H4 (cell line): ENCODE data around the gene TLX2. TPM values are rescaled to one million over a fixed set of nuclear protein-coding genes. Genes with fewer than 3 reads are reported as not detected.
"Not testable (repeated sequence)": the region's sequence is repeated elsewhere in the genome, so short reads cannot be mapped to it uniquely, and the experiment has no call there.

Source experiments
- DNase-seq: peaks from one replicate; pipeline ENCODE4 v3.0.0-alpha.2; 2015; ENCODE audit warnings: low spot score
- total RNA-seq: library from RNA; depleted of rRNA; stranded (reverse); fragments of >200 nt; shearing (Covaris generic); gene quantifications from 2 replicates; pipeline ENCODE4 v1.2.3, GENCODE V29; 2014; rRNA removed

TLX2 gene
- total RNA-seq, 1 experiment from 2014 or later: not detected

DNA sequence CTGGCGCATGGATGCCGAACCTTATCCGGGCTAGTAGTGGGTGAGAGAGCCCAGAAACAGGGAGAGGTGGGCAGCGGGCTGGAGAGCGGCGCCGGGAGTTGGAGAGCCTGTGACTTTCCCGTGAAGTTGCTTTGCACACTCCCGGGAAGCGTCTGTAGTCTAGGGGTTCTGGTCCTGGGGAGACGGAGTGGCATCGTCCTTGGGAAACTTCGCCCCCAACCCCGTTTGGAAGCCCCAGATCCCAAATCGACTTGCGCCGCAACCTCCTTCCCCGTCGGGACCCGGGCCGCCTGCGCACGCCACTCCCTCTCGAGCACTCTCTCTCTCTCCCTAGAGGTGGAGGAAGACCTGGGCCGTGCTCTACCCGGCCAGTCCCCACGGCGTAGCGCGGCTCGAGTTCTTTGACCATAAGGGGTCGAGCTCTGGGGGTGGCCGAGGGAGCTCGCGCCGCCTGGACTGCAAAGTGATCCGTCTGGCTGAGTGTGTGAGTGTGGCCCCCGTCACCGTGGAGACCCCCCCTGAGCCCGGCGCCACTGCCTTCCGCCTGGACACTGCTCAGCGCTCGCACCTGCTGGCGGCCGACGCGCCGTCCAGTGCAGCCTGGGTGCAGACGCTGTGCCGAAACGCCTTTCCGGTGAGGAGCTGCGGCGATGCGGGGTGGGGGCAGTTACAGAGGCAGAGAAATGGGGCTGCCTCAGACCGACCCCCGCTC lies 40.7 kb downstream of the TLX2 start:
- DNase-seq: no peak

DNA sequence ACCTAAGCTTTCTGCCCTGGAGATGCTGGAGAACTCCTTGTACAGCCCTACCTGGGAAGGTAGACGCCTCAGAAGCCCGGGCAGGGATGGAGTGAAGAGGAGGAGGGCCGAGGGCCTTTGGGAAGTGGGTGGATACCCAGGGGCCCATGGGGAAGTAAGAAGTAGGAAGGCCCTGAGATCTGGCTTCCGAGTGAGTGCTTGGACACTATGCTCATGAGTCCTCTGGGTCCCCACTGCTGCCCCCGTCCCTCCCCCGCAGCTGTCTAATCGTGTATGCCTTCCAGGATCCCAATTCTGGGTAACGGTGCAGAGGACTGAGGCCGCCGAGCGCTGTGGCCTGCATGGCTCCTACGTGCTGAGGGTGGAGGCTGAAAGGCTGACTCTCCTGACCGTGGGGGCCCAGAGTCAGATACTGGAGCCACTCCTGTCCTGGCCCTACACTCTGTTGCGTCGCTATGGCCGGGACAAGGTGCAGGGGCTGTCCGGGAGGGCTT lies 41.4 kb downstream of the TLX2 start:
- no peak for DNase-seq

- no peak for DNase-seq
Observed at GRCh38 chr2:74556159-74556558, 41.9 kb downstream of the TLX2 start.

DNA sequence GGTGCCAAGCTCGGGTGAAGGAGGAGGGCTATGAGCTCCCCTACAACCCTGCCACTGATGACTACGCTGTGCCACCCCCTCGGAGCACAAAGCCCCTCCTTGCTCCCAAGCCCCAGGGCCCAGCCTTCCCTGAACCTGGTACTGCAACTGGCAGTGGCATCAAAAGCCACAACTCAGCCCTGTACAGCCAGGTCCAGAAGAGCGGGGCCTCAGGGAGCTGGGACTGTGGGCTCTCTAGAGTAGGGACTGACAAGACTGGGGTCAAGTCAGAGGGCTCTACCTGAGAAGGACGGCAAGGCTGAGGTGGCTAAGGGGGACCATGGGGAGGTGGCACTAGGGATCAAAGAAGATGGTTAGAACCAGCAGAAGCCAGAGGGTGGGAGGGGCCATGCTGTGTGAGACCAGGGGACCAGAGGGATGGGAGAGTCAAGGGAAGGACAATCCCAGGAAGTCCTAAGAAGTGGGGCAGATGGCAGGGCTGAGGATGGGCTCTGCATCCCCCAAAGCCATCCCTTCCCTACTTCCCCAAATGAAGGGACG lies 42.7 kb downstream of the TLX2 start:
- DNase-seq: no peak

- no peak for DNase-seq
Observed at GRCh38 chr2:74558284-74559230, 44.3 kb downstream of the TLX2 start.

- DNase-seq: no peak
Observed at GRCh38 chr2:74559912-74560311, 45.7 kb downstream of the TLX2 start.

DNA sequence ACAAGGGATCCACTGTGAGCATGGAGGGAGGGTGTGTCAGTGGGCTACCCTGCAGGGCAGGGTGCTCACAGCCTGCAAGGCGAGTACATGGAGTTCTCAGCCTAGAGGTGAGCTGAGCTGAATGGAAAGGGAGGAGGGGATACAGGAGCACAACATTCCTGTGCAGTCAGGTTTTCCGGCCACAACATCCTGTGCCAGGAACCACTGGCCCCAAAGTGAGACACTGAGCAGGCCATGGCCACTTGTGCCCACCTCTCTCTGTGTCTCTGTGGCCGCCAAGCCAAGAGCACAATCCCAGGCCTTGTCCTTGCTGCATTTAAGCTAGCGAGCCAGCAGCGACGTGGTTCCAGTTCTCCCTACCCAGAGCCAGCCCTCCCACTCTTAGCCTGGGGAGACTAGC lies 46.3 kb downstream of the TLX2 start:
- peak; percentile 32 for DNase-seq

- not testable (repeated sequence) for DNase-seq
Observed at GRCh38 chr2:74561022-74561421, 46.8 kb downstream of the TLX2 start.

- no peak for DNase-seq
Observed at GRCh38 chr2:74562126-74562775, 48.0 kb downstream of the TLX2 start.

- no peak for DNase-seq
Observed at GRCh38 chr2:74564222-74564621, 50.0 kb downstream of the TLX2 start.

DNA sequence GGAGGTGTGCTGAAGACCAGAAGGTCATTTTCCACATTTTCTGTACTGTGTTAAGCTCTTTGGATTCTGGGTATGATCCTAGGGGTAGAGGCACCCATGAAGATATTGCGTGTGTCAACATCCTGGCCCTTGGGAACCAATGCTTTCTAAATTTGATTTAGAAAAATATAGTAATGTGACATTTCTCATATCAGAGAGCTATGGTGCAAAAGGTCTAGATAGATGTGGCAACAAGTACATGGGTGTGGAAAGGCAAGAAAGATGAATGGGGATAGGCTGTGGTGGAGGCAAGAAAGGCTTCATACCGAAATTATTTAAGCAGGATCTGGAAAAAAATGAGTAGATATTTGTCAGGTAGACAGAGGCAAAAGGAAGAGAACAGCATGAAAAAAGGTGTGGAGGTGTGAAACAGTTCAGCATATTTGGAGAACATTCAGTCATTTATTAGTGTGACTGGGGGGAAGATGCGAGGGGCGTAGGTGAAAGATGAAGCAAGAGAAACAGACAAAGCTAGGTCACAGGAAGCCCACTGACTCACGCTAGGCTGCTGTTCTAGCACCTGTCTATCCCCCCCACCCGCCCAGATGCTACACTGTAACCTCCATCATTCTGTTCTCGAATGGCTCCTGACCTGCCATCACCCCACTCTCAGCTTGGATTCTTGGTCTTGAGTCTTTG lies 52.0 kb downstream of the TLX2 start:
- no peak for DNase-seq

DNA sequence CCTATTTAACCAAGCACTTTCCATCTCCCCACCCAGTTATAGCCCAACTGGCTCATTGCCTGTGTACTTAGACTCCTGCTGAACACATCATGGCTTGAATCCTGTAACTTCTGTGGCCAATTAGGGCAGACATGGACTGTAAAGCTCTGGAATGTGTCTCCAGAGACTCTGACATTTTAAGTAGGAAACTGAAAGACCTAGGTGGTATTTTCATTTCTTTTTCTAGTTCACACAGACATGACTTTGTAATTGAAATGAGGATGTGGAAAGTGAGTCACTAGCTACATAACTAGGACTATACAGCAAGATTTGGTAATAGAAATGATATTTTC lies 52.5 kb downstream of the TLX2 start:
- DNase-seq: peak; percentile 36

Other genes with a start within 250 kb of the TLX2 start
- gene SLC4A5, start 171.0 kb upstream of the TLX2 start, total RNA-seq: 0.02 and 0.23 TPM in 2 replicates
- gene DCTN1, start 134.1 kb upstream of the TLX2 start, total RNA-seq: 55.1 and 67.2 TPM in 2 replicates
- gene C2orf81, start 92.8 kb upstream of the TLX2 start, total RNA-seq: 0.53 and 0.70 TPM in 2 replicates
- gene WDR54, start 92.7 kb upstream of the TLX2 start, total RNA-seq: 32.6 and 43.4 TPM in 2 replicates
- gene RTKN, start 72.5 kb upstream of the TLX2 start, total RNA-seq: 9.4 and 10.5 TPM in 2 replicates
- 30.1 and 55.7 TPM in 2 replicates for gene INO80B, start 59.4 kb upstream of the TLX2 start, total RNA-seq
- gene WBP1, start 56.0 kb upstream of the TLX2 start, total RNA-seq: 86.8 and 93.9 TPM in 2 replicates
- gene MOGS, start 49.1 kb upstream of the TLX2 start, total RNA-seq: 43.1 and 52.7 TPM in 2 replicates
- gene MRPL53, start 41.8 kb upstream of the TLX2 start, total RNA-seq: 25.3 and 42.4 TPM in 2 replicates
- gene CCDC142, start 31.5 kb upstream of the TLX2 start, total RNA-seq: 1.8 and 2.2 TPM in 2 replicates
- gene TTC31, start 31.4 kb upstream of the TLX2 start, total RNA-seq: 9.2 and 10.7 TPM in 2 replicates
- 0.97 TPM in 1 of 2 replicates, not detected in the other for gene LBX2, start 14.8 kb upstream of the TLX2 start, total RNA-seq
- 17.0 and 25.7 TPM in 2 replicates for gene PCGF1, start 6.8 kb upstream of the TLX2 start, total RNA-seq
- not detected in 2 replicates for gene DQX1, start 11.8 kb downstream of the TLX2 start, total RNA-seq
- gene AUP1, start 15.3 kb downstream of the TLX2 start, total RNA-seq: 95.4 and 102 TPM in 2 replicates
- 40.5 and 49.5 TPM in 2 replicates for gene HTRA2, start 15.5 kb downstream of the TLX2 start, total RNA-seq
- gene LOXL3, start 39.5 kb downstream of the TLX2 start, total RNA-seq: 2.0 and 2.4 TPM in 2 replicates
- gene DOK1, start 40.3 kb downstream of the TLX2 start, total RNA-seq: 0.84 and 2.1 TPM in 2 replicates
- not detected in 2 replicates for gene M1AP, start 133.9 kb downstream of the TLX2 start, total RNA-seq
- gene SEMA4F, start 139.8 kb downstream of the TLX2 start, total RNA-seq: 6.5 and 6.8 TPM in 2 replicates